CD4-positive, alpha-beta T cell treated with Interleukin-4 for 4 hours (primary cell): ENCODE results near the gene CCDC34.
A peak's percentile ranks its signal among the peaks of the same experiment; 100 is the strongest.

Source experiments
- DNase-seq: peaks from one replicate; pipeline ENCODE4 v3.0.0-alpha.2; 2020

Gene CCDC34

DNA sequence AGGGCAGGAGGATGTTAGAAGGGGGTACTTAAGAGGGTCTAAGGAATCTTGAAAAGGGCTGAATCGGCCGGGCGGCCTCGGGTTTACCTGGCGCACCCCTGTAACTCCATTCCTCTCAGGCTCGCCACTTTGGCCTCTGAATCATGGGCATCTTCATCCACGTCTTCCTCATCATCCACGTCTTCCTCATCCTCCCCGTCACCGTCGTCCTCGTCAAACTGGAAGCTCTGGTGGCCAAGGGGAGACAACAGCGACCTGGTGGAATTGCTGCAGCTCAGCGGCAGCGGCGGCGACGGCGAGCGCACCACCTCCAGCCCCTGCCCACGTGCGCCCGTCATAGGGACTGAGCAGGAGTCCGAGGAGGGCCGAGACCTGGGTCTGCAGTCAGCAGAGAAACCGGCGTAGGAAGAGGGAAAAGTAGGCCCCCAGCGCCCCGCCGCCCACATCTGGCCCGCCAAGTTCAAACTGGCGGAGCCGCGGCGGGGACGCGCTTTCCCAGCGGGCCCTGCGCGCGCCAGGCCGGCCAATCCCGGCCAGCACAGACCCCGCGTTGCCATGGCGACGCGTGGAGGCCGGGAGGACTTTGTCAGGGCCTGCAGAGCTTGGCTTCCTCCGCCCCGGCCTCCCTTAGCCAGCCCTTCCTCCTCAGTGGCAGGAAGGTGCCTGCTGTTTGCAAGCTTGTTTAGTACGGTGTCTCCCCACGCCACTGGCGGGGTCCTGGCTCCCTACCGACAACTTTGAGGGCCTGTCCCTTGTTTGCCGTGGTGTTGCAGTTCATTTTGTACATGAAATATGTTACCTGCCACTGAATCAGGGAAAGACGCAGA is at the start of gene CCDC34:
TSS of gene CCDC34 (minus strand) at position 467 of the 827 bp plus-strand sequence. CDS start at position 446, 21 bp downstream.
- peak; percentile 88 for DNase-seq

DNA sequence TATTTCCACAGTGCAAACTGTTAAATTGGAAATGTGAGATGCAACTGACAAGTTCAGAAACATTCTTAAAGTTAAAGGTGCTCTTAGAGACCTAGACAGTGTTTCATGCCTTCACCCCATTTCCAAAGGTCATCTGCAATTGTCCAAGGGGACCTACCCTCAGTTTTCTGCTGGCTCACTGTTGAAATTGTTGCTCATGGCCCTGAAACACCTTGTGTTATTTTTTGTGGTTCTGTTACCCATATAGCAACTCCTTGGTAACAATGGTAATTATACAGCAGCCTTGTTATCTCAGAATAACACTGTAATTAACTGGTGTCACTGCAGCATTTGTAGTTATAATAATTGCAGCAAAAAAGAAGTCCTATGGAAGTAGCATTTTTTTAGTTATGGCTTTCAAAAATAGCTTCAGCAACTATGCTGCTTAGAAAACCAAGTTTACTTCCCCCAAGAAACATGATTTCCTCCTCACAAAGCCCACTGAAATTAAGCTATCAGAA is 49.2 kb upstream of the CCDC34 start:
- DNase-seq, result no peak

DNA sequence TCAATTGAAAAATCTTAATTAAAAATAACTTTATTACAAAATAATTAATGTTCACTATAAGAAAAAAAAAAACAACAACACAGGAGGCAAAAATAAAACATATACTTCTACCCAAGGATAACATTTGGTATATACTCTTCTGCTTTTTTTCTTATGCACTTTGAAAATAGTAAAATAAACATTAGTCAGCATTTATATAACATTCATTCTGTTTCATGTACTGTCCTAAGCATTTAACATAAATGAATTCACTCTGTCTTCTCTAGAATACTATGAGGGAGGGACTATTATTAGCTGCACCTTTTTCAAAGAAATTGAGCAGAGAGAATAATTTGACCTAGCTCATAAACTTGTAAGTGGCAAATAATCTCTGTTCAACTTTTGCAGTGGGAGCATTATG is 48.3 kb upstream of the CCDC34 start:
- DNase-seq, result no peak

DNA sequence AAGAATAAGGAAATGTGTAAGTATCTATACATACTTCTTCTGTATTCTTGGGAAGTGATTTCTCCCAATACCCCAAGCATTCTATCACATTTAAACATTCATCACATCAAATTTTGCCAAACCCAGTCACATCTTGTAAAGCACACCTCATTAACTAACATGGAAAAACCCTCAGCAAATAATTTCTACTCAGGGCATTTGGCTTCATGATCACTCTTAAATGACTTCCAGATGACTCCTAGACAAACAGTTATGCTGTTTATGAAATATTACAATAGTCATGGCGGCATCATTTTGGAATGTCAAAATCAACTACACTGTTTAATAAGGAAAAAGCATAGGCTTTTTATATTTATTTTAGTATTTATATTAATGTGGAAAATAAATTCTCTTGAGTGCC is 47.3 kb upstream of the CCDC34 start:
- no peak for DNase-seq

GRCh38 chr11:27409742-27410141 is 46.7 kb upstream of the CCDC34 start:
- no peak for DNase-seq

- DNase-seq, result no peak
Measured at GRCh38 chr11:27409049-27409448, 46.0 kb upstream of the CCDC34 start.

DNA sequence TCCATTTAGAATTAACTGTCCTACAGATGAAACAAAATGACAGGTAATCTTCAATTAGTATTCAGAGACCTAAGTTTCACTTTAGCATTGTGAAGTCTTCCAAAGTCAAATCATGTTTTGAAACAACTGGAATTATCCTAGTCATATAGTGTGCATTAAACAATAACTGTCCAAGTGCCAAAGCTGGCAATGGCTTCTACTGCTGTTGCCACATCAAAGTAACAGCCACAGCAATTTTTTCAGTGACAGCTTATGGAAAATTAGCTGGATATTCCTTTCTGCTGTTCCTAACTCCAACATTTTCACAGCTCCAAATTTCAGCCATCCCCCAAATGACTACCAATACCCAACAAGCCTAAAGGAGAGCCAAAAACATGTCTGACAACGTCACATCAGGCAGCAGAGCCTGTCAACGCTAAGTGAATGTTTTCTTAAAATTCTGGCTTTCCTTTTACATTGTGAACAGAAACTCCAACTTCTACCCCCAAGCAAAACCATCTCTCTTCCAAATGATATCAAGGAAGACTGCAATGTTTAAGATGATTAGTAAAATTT is 45.3 kb upstream of the CCDC34 start:
- no peak for DNase-seq

DNA sequence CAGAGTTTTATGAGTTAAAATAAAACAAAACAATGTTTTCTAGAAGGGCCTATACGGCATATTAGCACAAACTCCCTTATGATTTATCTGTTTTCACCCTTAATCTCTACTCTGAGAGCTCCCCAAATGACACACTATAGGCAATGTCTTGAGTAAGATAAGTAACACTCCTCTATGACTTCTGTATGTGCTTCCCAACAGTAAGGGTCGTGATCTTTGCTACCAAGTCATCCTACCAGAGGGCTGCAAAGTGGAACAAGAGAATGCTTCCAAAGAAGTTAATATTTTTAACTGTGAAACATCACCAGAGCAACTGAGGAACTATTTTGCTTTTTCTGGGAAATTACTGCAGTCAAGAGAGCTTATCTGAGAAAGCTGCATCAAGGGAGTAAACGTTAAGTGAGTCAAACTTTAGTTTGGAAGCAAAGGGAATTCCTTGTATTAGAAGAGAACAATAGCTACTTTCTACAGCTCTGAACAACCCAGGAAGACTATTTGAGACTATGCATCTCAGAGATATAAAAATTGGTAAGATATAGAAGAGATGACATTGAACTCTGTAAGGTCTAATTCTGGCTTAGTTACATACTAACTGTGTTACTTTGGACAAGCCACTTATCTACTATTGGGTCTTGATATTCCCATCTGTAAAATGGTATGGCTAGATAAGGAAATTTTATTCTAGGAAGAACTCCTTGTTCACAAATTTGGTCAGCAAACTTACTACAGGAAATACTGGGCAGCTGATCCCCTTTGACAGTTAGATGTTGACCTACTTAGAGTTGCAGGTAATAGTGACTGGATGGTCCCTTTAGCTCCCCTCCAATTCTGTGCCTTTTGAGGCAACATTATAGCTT is 43.7 kb upstream of the CCDC34 start:
- no peak for DNase-seq

DNA sequence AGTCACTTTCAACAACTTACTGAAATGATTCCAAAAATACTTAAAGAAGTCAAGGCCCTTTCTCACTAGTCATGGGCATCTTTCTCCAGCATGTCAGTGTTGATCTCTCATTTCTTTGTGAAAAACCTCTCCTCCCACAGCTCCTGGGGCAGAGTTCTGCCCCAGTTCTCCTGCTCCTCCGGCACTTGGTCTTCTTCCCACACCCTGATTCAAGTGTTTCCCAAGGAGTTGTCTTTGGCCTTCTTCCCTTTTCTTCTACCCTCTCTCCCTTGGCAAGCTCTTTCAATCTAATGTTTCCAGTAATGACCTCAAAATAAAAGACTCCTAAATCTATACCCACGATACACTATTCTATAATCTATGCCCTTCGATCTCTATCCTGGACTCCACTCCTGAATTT is 42.1 kb upstream of the CCDC34 start:
- no peak for DNase-seq

- DNase-seq, result no peak
Measured at GRCh38 chr11:27404427-27404826, 41.4 kb upstream of the CCDC34 start.

GRCh38 chr11:27403195-27403594 is 40.2 kb upstream of the CCDC34 start:
- DNase-seq, result no peak

DNA sequence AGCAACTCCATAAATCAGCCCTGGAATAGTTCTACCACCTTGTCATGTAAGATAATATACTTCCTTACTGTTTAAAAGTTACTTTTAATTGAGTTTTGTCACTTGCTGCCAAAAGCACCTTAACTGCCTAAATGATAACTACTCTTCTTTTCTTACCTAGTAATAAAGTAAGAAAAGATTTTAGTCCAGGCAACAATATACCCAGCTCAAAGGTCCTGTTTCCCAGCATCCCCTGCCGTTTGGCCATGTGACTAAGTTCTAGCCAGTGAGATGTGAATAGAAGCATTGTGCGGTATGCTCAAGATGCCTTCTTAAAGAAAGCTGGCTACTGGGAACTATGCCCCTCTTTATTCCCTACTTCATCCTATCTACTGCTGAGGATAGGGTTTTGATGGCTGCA is 39.4 kb upstream of the CCDC34 start:
- DNase-seq, result no peak

GRCh38 chr11:27401833-27402316 is 38.9 kb upstream of the CCDC34 start:
- no peak for DNase-seq

- no peak for DNase-seq
Measured at GRCh38 chr11:27401280-27401832, 38.3 kb upstream of the CCDC34 start.

GRCh38 chr11:27398400-27398770 is 35.4 kb upstream of the CCDC34 start:
- no peak for DNase-seq

DNA sequence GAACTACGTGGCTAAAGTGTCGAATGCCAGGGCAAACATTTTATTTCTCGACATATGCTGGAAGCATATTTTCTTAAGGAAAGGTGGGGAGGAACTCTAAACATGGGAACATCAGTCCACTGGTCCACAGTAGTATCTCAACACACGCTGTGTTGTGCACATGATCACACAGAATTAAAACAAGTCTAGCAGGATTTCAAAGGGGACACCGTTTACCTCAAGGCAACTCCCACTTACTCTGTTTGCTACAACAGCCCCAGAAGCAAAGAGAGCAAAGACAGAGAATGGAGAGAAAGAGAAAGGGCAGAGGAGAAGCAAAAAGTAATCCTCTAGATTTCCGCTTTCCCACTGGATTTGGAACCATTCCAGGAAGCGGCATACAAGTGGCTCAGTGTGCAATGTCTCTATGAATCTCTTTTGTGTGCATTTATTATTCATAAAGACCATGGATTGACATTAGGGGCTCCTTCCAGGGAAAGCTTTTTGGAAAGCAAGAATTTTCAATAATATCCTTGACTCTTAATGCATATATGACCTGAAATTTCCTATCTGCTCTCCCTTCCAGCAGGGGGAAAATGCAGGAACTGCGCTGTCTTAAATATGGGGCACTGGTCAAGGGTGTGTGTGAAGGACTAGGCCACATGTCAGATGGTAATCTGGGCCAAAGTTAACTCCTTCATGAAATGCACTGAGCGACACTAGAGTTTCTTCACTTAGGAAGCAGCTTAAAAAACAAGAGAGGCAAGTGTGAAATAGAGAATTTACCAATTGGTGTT is 34.8 kb upstream of the CCDC34 start:
- no peak for DNase-seq

DNA sequence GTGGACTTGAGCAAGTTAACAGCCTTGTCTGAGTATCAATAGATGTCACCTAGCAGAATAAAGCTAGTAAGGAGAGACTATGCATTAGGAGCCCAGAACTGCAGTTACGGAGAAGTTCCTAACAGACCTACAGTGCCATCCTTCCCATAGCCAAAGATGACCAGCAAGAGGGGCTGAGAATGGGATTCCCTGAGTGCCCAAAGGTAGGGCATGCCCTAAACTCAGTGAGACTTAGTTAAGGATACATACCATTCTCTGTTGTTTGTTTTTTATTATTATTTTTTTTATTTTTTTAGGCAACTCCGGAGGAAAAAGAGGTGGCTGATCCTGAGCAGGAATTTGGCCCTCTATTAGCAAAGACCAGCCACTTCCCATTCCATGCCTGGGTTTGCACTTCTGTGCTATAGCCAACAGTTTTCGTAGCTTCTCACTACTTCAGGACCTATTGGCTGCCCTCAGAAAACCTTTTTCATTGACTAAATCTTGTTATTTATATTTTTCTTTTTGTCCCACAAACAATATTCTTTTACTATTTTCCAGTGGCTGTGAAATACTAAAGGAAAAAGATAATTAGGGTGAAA is 33.3 kb upstream of the CCDC34 start:
- DNase-seq, result no peak

DNA sequence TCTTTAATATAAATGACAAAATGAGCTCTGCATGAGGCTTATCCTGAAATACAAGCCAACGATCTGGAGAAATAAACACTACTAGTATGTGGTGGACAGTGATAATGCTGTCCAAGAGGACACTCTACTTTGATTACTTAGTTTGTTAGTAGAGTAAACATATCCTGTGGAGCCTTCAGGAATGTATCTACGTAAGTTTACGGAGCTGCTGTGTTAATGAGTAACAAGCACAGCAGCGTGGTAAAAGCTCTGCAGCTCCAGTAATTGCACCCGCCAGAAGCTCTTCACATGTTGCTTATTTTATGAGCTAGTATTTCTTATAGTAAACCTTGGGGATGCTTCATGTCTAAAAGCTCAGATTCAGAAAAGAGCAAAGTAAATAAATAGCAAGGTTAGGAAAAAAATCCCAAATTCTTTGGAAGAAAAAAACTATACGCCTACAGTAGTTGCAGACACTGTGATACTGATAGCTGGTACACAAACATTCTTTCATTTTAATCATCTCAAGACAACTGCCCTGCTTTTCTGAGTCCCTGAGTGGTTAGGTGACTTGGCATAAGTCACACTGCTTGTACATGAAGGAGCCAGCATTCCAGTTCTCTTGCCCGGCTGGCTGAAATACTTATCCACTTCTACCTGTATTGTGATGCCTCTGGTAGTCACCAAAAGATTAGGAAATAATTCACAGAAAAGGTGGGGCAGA is 32.7 kb upstream of the CCDC34 start:
- no peak for DNase-seq

DNA sequence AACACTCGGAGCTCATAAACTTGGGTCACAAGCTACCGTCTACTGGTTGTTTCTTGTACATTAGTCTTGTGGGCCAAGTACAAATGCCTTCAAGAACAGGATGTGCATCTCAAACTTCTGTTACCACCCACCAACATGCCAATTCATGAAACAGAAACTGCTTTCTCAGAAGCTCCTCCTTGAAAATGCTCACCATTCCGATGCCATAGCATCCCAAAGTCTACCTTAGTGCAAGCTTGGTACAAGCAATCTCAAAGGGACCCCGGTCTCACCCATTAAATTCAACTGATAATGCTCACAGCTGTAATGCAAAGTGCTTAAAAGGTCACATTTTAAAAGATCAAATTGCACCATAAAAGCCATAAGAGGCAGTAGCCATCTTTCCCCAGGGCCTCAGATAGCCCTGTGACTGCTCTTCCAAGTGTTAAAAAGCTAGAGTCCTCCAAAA is 31.8 kb upstream of the CCDC34 start:
- no peak for DNase-seq

GRCh38 chr11:27392278-27393114 is 29.5 kb upstream of the CCDC34 start:
- DNase-seq, result no peak
